Activated naive CD8-positive, alpha-beta T cell (primary cell): ENCODE measurements around the gene RPS16.
"Not testable (repeated sequence)": the region's sequence is repeated elsewhere in the genome, so short reads cannot be mapped to it uniquely, and the experiment has no call there.

Experiments
- H3K27ac Mint-ChIP-seq: one replicate; pipeline ENCODE4 v1.8.0; 2021; ENCODE audit warnings: mixed read lengths
- H3K27me3 Mint-ChIP-seq: one replicate; pipeline ENCODE4 v1.8.0; 2021; ENCODE audit warnings: mixed read lengths
- H3K36me3 Mint-ChIP-seq: one replicate; pipeline ENCODE4 v1.8.0; 2021; ENCODE audit warnings: mixed read lengths
- H3K4me1 Mint-ChIP-seq: one replicate; pipeline ENCODE4 v1.8.0; 2021; ENCODE audit warnings: low read depth, mixed read lengths
- H3K4me3 Mint-ChIP-seq: one replicate; pipeline ENCODE4 v1.8.0; 2021; ENCODE audit warnings: mild to moderate bottlenecking, mixed read lengths
- H3K9me3 Mint-ChIP-seq: one replicate; pipeline ENCODE4 v1.8.0; 2021; ENCODE audit warnings: low read depth, mixed read lengths

The RPS16 gene

DNA sequence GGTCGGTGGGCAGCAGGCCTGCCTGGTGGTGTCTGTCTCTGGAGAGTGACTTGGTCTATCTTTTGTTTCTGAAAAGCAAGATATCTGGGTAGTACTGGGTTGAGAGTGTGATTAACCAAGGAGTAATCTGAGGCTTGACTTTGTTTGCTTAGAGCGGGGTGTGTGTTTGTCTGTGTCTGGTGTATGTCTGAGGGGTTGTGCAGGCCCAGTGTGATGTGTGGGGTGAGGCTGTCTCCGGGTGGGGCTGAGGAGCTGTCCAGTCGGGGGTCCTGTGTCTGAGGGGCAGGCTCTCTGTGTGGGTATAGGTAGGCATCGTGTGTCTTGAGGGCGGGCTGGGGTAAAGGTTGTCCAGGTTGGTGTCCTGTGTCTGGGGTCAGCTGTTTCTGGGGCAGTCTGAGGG, 33.8 kb upstream of the RPS16 start:
- no peaks in the 10 kb centered on the region for H3K9me3 Mint-ChIP-seq
- H3K27me3 Mint-ChIP-seq, result no peaks in the 10 kb centered on the region
- H3K4me3 Mint-ChIP-seq, result no peak overlapping the region
- peaks cover 7% of the 10 kb centered on the region for H3K36me3 Mint-ChIP-seq
- peak overlapping the region; percentile 74 for H3K27ac Mint-ChIP-seq
- peaks cover 18% of the 10 kb centered on the region for H3K4me1 Mint-ChIP-seq

DNA sequence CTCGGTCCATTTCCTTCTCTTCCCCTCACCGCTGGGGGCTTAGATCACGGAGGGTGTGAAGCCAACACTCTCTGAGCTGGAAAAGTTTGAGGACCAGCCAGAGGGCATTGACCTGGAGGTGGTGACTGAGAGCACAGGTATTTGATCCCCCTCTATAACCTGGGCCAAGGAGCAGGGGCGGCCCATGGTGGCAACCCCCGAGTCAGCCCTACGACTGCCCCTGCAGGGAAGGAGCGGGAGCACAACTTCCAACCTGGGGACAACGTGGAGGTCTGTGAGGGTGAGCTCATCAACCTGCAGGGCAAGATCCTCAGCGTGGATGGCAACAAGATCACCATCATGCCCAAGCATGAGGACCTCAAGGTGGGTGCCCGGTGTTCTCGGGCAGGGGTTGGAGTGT, 33.3 kb upstream of the RPS16 start:
- H3K27me3 Mint-ChIP-seq, result no peaks in the 10 kb centered on the region

DNA sequence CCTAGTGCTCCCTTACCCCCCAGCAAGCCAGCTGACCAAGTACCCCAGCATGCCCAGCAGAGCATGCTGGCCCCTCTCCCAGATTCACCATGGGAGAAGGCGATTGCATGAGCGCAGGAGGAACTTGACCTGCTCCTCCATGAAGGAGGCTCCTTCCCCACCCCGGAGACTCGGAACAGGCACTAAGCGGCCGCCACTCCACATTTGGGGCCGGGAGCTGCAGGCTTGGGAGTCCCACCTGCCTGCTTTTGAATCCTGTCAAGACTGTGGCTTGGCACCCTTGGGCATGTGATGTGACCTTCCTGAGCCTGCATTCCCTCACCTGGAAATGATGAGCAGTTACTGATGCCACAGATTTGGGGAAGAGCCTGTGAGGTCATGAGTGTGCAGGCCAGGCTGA, 32.2 kb upstream of the RPS16 start:
- Mint-ChIP-seq H3K27ac (no peak overlapping the region), H3K4me3 (no peak overlapping the region), H3K4me1 (peaks cover 18% of the 10 kb centered on the region), H3K36me3 (peaks cover 7% of the 10 kb centered on the region), H3K9me3 (no peaks in the 10 kb centered on the region), H3K27me3 (no peaks in the 10 kb centered on the region)

More for the DNA sequence above, 33.3 kb upstream of the RPS16 start:
- peaks cover 7% of the 10 kb centered on the region for H3K36me3 Mint-ChIP-seq
- H3K9me3 Mint-ChIP-seq, result no peaks in the 10 kb centered on the region
- no peak overlapping the region for H3K4me3 Mint-ChIP-seq
- H3K4me1 Mint-ChIP-seq, result peaks cover 18% of the 10 kb centered on the region
- H3K27ac Mint-ChIP-seq, result no peak overlapping the region

GRCh38 chr19:39465956-39466747, 30.4 kb upstream of the RPS16 start:
- H3K4me1 Mint-ChIP-seq, result peaks cover 12% of the 10 kb centered on the region
- H3K27me3 Mint-ChIP-seq, result no peaks in the 10 kb centered on the region
- H3K36me3 Mint-ChIP-seq, result peaks cover 3% of the 10 kb centered on the region
- no peak overlapping the region for H3K4me3 Mint-ChIP-seq
- H3K27ac Mint-ChIP-seq, result no peak overlapping the region
- no peaks in the 10 kb centered on the region for H3K9me3 Mint-ChIP-seq

- Mint-ChIP-seq H3K27ac (no peak overlapping the region), H3K36me3 (no peaks in the 10 kb centered on the region), H3K4me3 (no peak overlapping the region), H3K27me3 (no peaks in the 10 kb centered on the region), H3K4me1 (peaks cover 3% of the 10 kb centered on the region), H3K9me3 (no peaks in the 10 kb centered on the region)
Observed at GRCh38 chr19:39463403-39463802, 27.7 kb upstream of the RPS16 start.

GRCh38 chr19:39451257-39451656, 15.5 kb upstream of the RPS16 start:
- peaks cover 62% of the 10 kb centered on the region for H3K4me1 Mint-ChIP-seq
- not testable (repeated sequence) for H3K27ac Mint-ChIP-seq, H3K36me3 Mint-ChIP-seq, H3K4me3 Mint-ChIP-seq, H3K9me3 Mint-ChIP-seq, H3K27me3 Mint-ChIP-seq

- peak overlapping the region; percentile 97 for H3K4me3 Mint-ChIP-seq
- peaks cover 14% of the 10 kb centered on the region for H3K36me3 Mint-ChIP-seq
- H3K27ac Mint-ChIP-seq, result peak overlapping the region; percentile 99
- peaks cover 70% of the 10 kb centered on the region for H3K4me1 Mint-ChIP-seq
- H3K9me3 Mint-ChIP-seq, result no peaks in the 10 kb centered on the region
- H3K27me3 Mint-ChIP-seq, result no peaks in the 10 kb centered on the region
Observed at GRCh38 chr19:39449116-39449797, 13.5 kb upstream of the RPS16 start.

GRCh38 chr19:39448271-39448670, 12.5 kb upstream of the RPS16 start:
- Mint-ChIP-seq H3K27ac (peak overlapping the region; percentile 99), H3K9me3 (no peaks in the 10 kb centered on the region), H3K4me3 (peak overlapping the region; percentile 97), H3K36me3 (peaks cover 14% of the 10 kb centered on the region), H3K4me1 (peaks cover 70% of the 10 kb centered on the region), H3K27me3 (no peaks in the 10 kb centered on the region)

DNA sequence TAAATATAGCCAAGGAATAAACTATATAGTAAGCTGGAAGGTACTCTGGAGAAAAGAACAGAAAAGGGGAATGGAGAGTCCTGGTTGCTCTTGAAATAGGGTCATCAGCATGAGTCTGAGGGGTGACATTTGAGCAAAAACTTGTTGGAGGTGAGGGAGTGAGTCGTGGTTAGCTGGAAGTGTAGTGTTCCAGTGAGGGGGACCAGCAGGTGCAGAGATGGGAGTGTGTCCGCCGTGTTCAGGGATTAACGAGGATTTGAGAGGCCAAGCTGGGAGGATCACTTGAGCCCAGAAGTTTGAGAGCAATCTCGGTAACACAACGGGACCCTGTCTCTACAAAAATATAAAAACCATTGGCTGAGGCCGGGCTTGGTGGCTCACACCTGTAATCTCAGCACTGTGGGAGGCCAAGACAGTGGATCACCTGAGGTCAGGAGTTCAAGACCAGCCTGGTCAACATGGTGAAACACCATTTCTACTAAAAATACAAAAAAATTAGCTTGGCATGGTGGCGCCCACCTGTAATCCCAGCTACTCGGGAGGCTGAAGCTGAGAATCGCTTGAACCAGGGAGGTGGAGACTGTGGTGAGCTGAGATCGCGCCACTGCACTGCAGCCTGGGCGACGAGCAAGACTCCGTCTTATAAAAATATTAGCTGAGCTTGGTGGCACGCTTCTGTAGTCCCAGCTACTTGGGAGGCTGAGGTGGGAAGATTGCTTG, 10.8 kb upstream of the RPS16 start:
- Mint-ChIP-seq H3K36me3 (peaks cover 10% of the 10 kb centered on the region), H3K27ac (peak overlapping the region; percentile 99), H3K4me1 (peaks cover 55% of the 10 kb centered on the region), H3K9me3 (no peaks in the 10 kb centered on the region), H3K27me3 (no peaks in the 10 kb centered on the region), H3K4me3 (peak overlapping the region; percentile 97)

DNA sequence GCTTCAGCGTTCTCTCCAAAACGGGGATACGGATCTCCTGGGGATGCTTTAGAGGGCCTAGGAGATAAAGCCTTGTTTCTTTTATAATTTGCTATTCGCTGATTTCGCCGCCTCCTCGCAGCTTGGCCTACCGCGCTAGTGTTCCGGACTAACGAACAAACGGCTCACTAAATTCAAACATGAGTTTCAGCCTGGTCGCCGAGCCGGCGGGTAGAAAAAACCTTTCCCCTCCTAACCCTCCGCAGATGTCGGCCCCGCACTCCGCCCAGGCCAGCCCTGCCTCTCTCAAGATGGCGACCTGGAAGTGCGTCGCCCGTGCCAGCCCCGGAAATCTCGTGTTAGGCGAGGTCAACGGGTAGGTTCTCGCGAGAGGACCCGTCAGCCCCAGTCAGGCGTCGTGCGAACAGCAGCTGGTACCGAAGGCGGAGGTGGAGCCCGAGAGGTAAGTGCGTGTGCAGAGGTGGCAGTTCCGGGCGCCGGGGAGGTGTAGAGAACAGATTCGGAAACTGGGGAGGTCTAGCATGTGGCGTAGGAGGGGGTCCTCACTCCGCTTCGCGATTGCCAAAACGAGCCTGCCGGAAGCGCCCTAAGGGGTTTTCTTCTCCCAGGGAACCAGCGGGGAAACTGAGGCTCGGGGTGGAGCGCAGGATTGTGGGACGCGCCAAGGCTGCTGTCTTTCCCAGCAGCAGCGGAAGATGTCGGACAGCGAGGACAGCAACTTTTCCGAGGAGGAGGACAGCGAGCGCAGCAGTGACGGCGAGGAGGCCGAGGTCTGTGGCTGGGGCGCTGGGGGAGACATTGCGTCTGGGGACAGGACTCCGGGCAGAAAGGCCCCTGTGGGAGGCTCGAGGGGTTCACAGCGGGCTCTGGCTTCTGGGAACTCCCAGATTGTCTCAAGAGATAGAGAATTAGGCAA, 9.7 kb upstream of the RPS16 start, which contains the start of gene SUPT5H:
SUPT5H (plus strand) TSS at position 387 of the 916 bp plus-strand sequence; CDS start at position 696, 309 bp downstream.
- peak within 1 kb of the TSS; percentile 97 for H3K4me3 Mint-ChIP-seq
- H3K27ac Mint-ChIP-seq, result peak within 1 kb of the TSS; percentile 99
- no peaks in the 10 kb centered on the region for H3K9me3 Mint-ChIP-seq
- H3K36me3 Mint-ChIP-seq, result peaks cover 10% of the 10 kb centered on the region
- H3K27me3 Mint-ChIP-seq, result no peaks in the 10 kb centered on the region
- peaks cover 48% of the 10 kb centered on the region for H3K4me1 Mint-ChIP-seq

DNA sequence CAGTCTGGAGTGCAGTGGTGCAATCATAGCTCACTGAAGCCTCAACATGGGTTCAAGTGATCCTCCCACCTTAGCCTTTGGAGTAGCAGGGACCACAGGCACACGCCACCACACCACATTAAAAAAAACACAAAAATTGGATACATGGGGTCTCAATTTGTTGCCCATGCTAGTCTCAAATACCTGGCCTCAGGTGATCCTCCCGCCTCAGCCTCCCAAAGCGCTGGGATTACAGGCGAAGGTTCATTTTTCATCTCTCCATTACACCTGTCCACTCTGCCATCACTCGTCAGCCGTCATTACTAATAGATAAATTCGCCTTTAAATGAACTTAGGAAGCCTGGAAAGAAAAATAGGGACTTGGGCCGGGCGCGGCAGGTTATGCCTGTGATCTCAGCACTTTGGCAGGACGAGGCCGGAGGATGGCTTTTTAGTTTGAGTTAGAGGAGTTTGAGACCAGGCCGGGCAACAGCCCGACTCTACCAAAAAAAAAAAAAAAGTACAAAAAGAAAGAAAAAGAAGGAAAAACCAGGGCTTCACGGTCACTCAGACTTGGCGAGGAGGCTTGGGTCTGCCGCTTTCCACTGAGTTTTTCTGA, 8.9 kb upstream of the RPS16 start:
- Mint-ChIP-seq H3K9me3 (no peaks in the 10 kb centered on the region), H3K27ac (peak overlapping the region; percentile 99), H3K4me1 (peaks cover 48% of the 10 kb centered on the region), H3K27me3 (no peaks in the 10 kb centered on the region), H3K4me3 (peak overlapping the region; percentile 97), H3K36me3 (peaks cover 10% of the 10 kb centered on the region)

GRCh38 chr19:39438270-39438934, 2.7 kb upstream of the RPS16 start:
- Mint-ChIP-seq H3K27ac (no peak overlapping the region), H3K4me3 (no peak overlapping the region), H3K9me3 (no peaks in the 10 kb centered on the region), H3K4me1 (peaks cover 28% of the 10 kb centered on the region), H3K27me3 (no peaks in the 10 kb centered on the region), H3K36me3 (peaks cover 11% of the 10 kb centered on the region)

GRCh38 chr19:39436350-39436716, 584 bp upstream of the RPS16 start:
- Mint-ChIP-seq H3K4me3 (peak overlapping the region; percentile 100), H3K9me3 (no peaks in the 10 kb centered on the region), H3K27me3 (no peaks in the 10 kb centered on the region), H3K27ac (peak overlapping the region; percentile 100), H3K4me1 (peaks cover 37% of the 10 kb centered on the region), H3K36me3 (peaks cover 11% of the 10 kb centered on the region)
